SK-N-SH treated with all-trans-retinoic acid at 6 μM for 48 hours (cell line): Measurements from ENCODE around the gene PTPN12.

Experiments
- ATAC-seq: fragments of 200-7000 bp; cut with Tn5 transposase; 3 replicates; pipeline ENCODE4 v1.9.1; 2020; ENCODE audit warnings: mild to moderate bottlenecking, moderate library complexity
- BACH2 ChIP-seq: fragments of 250-450 bp; sonication (Bioruptor Pico); IDR thresholded peaks from 2 replicates; pipeline ENCODE4 v1.9.0; 2021; ENCODE audit warnings: mild to moderate bottlenecking, borderline replicate concordance
- CSDC2 ChIP-seq: fragments of 250-450 bp; sonication (Bioruptor Pico); IDR thresholded peaks from 2 replicates; pipeline ENCODE4 v1.5.0; 2020; ENCODE audit warnings: mild to moderate bottlenecking, moderate library complexity
- ESRRG ChIP-seq: fragments of 250-450 bp; sonication (Bioruptor Pico); IDR thresholded peaks from 2 replicates; pipeline ENCODE4 v1.6.1; 2021; ENCODE audit warnings: mild to moderate bottlenecking
- GLIS3 ChIP-seq: fragments of 250-450 bp; sonication (Bioruptor Pico); IDR thresholded peaks from 2 replicates; pipeline ENCODE4 v1.5.0; 2020; ENCODE audit warnings: mild to moderate bottlenecking, moderate library complexity
- ISL1 ChIP-seq: fragments of 250-450 bp; sonication (Bioruptor Pico); IDR thresholded peaks from 2 replicates; pipeline ENCODE4 v2.1.2; 2022; ENCODE audit warnings: mild to moderate bottlenecking, moderate library complexity
- OSR1 ChIP-seq: fragments of 250-450 bp; sonication (Bioruptor Pico); IDR thresholded peaks from 2 replicates; pipeline ENCODE4 v1.8.0; 2022; ENCODE audit warnings: moderate library complexity, mild to moderate bottlenecking, inconsistent platforms
- PPARA ChIP-seq: fragments of 250-450 bp; sonication (Bioruptor Pico); IDR thresholded peaks from 2 replicates; pipeline ENCODE4 v1.5.0; 2020; ENCODE audit warnings: mild to moderate bottlenecking, borderline replicate concordance
- RARB ChIP-seq: fragments of 250-450 bp; sonication (Bioruptor Pico); IDR thresholded peaks from 2 replicates; pipeline ENCODE4 v1.8.0; 2021; ENCODE audit warnings: mild to moderate bottlenecking, moderate library complexity
- SNAI2 ChIP-seq: fragments of 250-450 bp; sonication (Bioruptor Pico); IDR thresholded peaks from 2 replicates; pipeline ENCODE4 v1.5.0; 2020; ENCODE audit warnings: mild to moderate bottlenecking, moderate library complexity
- TCF4 ChIP-seq: fragments of 250-450 bp; sonication (Bioruptor Pico); IDR thresholded peaks from 2 replicates; pipeline ENCODE4 v1.8.0; 2021; ENCODE audit warnings: mild to moderate bottlenecking, moderate library complexity, borderline replicate concordance
- TOX ChIP-seq: fragments of 250-450 bp; sonication (Bioruptor Pico); IDR thresholded peaks from 2 replicates; pipeline ENCODE4 v1.8.0; 2021; ENCODE audit warnings: mild to moderate bottlenecking, moderate library complexity, borderline replicate concordance
- ZC3H10 ChIP-seq: fragments of 250-450 bp; sonication (Bioruptor Pico); IDR thresholded peaks from 2 replicates; pipeline ENCODE4 v1.5.1; 2021; ENCODE audit warnings: mild to moderate bottlenecking, moderate library complexity
- ZFP3 ChIP-seq: fragments of 250-450 bp; sonication (Bioruptor Pico); IDR thresholded peaks from 2 replicates; pipeline ENCODE4 v1.5.0; 2020; ENCODE audit warnings: mild to moderate bottlenecking, moderate library complexity
- ZFP30 ChIP-seq: fragments of 450-650 bp; formaldehyde crosslinking; IDR thresholded peaks from 2 replicates; pipeline ENCODE4 v1.5.0; 2022; ENCODE audit warnings: mild to moderate bottlenecking, moderate library complexity
- ZNF565 ChIP-seq: fragments of 450-650 bp; formaldehyde crosslinking; conservative IDR thresholded peaks from 2 replicates; pipeline ENCODE4 v1.5.0; 2020; ENCODE audit warnings: low read depth, mild to moderate bottlenecking, moderate library complexity
- ZNF70 ChIP-seq: fragments of 450-650 bp; formaldehyde crosslinking; IDR thresholded peaks from 2 replicates; pipeline ENCODE4 v1.5.0; 2020; ENCODE audit warnings: mild to moderate bottlenecking, moderate library complexity
- ZNF8 ChIP-seq: fragments of 450-650 bp; formaldehyde crosslinking; IDR thresholded peaks from 2 replicates; pipeline ENCODE4 v1.5.0; 2020; ENCODE audit warnings: mild to moderate bottlenecking, moderate library complexity
- TF ChIP-seq, protein P1 (sequence below): fragments of 250-450 bp; sonication (Bioruptor Pico); IDR thresholded peaks from 2 replicates; pipeline ENCODE4 v1.5.1; 2020; ENCODE audit warnings: low read depth, mild to moderate bottlenecking, moderate library complexity
- TF ChIP-seq, protein P2 (sequence below): fragments of 250-450 bp; sonication (Bioruptor Pico); IDR thresholded peaks from 2 replicates; pipeline ENCODE4 v1.5.1; 2021; ENCODE audit warnings: mild to moderate bottlenecking, moderate library complexity
- TF ChIP-seq, protein P3 (sequence below): fragments of 250-450 bp; sonication (Bioruptor Pico); IDR thresholded peaks from 2 replicates; pipeline ENCODE4 v1.8.0; 2020; ENCODE audit warnings: mild to moderate bottlenecking, moderate library complexity, borderline replicate concordance
- TF ChIP-seq, protein P4 (sequence below): fragments of 250-450 bp; sonication (Bioruptor Pico); IDR thresholded peaks from 2 replicates; pipeline ENCODE4 v1.5.0; 2020; ENCODE audit warnings: mild to moderate bottlenecking, moderate library complexity

The PTPN12 gene

DNA sequence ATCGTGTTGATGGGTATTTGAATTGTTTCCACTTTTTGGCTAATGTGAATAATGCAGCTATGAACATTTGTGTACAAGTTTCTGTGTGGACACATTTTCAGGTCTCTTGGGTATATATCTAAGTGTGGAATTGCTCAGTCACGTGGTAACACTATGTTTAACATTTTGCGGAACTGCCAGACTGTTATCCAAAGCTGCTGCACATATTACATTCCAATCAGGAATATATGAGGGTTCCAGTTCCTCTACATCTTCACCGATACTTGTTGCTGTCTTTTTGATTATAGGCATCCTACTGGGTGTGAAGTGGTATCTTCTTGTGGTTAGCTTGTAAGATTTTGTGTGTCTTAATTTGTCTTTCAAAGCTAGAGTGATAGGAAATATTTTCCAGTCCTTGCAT, 6.8 kb downstream of the PTPN12 start (continued):
- TF ChIP-seq, protein P1, sequence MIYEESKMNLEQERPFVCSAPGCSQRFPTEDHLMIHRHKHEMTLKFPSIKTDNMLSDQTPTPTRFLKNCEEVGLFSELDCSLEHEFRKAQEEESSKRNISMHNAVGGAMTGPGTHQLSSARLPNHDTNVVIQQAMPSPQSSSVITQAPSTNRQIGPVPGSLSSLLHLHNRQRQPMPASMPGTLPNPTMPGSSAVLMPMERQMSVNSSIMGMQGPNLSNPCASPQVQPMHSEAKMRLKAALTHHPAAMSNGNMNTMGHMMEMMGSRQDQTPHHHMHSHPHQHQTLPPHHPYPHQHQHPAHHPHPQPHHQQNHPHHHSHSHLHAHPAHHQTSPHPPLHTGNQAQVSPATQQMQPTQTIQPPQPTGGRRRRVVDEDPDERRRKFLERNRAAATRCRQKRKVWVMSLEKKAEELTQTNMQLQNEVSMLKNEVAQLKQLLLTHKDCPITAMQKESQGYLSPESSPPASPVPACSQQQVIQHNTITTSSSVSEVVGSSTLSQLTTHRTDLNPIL (CRISPR knock-in tag) = no peak
- no peak for TF ChIP-seq GLIS3 (CRISPR knock-in tag)
- TF ChIP-seq ESRRG (CRISPR knock-in tag) = no peak
- no peak for TF ChIP-seq TOX (CRISPR knock-in tag)
- TF ChIP-seq RARB (CRISPR knock-in tag) = no peak

DNA sequence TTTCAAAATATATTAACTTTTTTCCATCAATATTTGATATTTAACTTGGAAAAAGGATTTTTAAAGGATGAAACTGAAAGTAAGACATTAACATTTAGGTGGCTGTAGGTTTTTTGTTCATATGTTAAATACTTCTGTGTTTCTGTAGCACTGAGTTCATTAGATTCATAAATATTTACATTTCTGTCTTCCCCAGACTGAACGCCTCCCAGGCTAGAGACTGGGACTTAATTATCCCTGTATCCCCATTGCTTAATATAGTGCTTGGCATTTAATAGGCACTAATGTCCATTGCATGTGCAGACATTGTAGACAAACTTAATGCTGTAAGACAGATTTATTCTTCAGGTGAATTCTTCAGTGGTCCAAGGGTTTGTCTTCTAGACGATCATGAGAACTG, 7.4 kb downstream of the PTPN12 start:
- no peak for ATAC-seq

DNA sequence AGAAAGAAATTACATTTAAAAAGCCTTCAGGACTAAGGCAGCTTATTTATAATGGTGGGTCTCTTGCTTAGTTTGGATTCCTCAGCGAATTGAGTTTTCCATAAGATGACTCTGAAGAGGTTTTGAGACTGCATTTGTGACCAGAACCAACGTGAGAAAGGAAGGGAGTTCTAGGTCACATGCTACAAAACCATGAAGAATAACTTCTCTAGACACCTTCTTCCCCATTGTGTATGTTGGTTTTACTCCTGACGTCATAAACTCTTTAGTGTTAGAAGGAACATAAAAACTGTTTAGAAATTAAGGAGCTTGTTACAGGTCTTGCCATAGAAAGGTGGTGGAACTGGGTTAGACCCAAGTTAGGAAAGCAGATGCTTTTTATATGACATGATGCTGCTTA, 11.1 kb downstream of the PTPN12 start:
- no peak for ATAC-seq
- TF ChIP-seq GLIS3 (CRISPR knock-in tag) (no peak), SNAI2 (CRISPR knock-in tag) (no peak), ZNF565 (CRISPR knock-in tag) (no peak)

More for the DNA sequence above, 7.4 kb downstream of the PTPN12 start:
- TF ChIP-seq PPARA (CRISPR knock-in tag) (no peak), ZNF70 (CRISPR knock-in tag) (no peak)
- TF ChIP-seq, protein P2, sequence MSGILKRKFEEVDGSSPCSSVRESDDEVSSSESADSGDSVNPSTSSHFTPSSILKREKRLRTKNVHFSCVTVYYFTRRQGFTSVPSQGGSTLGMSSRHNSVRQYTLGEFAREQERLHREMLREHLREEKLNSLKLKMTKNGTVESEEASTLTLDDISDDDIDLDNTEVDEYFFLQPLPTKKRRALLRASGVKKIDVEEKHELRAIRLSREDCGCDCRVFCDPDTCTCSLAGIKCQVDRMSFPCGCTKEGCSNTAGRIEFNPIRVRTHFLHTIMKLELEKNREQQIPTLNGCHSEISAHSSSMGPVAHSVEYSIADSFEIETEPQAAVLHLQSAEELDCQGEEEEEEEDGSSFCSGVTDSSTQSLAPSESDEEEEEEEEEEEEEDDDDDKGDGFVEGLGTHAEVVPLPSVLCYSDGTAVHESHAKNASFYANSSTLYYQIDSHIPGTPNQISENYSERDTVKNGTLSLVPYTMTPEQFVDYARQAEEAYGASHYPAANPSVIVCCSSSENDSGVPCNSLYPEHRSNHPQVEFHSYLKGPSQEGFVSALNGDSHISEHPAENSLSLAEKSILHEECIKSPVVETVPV (CRISPR knock-in tag) = no peak
- TF ChIP-seq, protein P3, sequence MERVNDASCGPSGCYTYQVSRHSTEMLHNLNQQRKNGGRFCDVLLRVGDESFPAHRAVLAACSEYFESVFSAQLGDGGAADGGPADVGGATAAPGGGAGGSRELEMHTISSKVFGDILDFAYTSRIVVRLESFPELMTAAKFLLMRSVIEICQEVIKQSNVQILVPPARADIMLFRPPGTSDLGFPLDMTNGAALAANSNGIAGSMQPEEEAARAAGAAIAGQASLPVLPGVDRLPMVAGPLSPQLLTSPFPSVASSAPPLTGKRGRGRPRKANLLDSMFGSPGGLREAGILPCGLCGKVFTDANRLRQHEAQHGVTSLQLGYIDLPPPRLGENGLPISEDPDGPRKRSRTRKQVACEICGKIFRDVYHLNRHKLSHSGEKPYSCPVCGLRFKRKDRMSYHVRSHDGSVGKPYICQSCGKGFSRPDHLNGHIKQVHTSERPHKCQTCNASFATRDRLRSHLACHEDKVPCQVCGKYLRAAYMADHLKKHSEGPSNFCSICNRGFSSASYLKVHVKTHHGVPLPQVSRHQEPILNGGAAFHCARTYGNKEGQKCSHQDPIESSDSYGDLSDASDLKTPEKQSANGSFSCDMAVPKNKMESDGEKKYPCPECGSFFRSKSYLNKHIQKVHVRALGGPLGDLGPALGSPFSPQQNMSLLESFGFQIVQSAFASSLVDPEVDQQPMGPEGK (CRISPR knock-in tag) = no peak

DNA sequence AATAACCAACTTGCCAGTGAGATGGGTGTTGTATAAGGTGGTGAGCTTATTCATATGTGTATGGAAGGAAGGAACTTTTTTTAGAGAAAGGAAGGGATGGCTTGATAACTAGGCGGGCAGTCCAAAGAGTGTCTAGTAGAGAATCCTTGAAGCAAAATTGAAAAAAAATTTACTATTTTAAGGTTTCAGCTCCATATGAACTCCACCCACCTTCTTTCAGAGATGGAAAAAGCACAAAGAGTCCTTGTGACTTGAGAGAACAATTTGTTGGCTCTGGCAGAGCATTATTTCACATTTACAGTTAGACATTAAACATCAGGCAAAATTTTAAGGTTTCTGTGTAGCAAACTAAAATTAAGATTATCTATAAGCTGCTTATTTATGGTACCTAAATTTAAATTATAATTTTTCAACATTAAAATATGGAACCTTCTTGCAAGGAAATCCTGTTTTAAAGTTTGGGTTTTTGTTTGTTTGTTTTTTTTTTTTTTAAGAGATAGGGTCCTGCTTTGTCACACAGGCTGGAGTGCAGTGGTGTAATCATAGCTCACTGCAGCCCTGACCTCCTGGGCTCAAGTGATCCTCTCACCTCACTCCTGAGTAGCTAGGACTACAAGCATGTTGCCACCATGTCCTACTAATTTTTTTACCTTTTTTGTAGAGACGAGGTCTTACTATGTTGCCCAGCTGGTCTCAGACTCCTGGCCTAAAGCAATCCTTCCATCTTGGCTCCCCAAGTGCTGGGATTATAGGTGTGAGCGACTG, 12.2 kb downstream of the PTPN12 start:
- ATAC-seq = no peak
- TF ChIP-seq ISL1 (CRISPR knock-in tag) (no peak), ZNF70 (CRISPR knock-in tag) (no peak), SNAI2 (CRISPR knock-in tag) (no peak), RARB (CRISPR knock-in tag) (no peak), GLIS3 (CRISPR knock-in tag) (no peak), ZFP3 (no peak), BACH2 (CRISPR knock-in tag) (no peak), ZC3H10 (CRISPR knock-in tag) (no peak), ZNF8 (CRISPR knock-in tag) (no peak), ZFP30 (CRISPR knock-in tag) (no peak), TCF4 (no peak), CSDC2 (CRISPR knock-in tag) (no peak), PPARA (CRISPR knock-in tag) (no peak), ESRRG (CRISPR knock-in tag) (no peak), OSR1 (CRISPR knock-in tag) (no peak), ZNF565 (CRISPR knock-in tag) (no peak)
- TF ChIP-seq, protein P3 (CRISPR knock-in tag) = no peak
- TF ChIP-seq, protein P4, sequence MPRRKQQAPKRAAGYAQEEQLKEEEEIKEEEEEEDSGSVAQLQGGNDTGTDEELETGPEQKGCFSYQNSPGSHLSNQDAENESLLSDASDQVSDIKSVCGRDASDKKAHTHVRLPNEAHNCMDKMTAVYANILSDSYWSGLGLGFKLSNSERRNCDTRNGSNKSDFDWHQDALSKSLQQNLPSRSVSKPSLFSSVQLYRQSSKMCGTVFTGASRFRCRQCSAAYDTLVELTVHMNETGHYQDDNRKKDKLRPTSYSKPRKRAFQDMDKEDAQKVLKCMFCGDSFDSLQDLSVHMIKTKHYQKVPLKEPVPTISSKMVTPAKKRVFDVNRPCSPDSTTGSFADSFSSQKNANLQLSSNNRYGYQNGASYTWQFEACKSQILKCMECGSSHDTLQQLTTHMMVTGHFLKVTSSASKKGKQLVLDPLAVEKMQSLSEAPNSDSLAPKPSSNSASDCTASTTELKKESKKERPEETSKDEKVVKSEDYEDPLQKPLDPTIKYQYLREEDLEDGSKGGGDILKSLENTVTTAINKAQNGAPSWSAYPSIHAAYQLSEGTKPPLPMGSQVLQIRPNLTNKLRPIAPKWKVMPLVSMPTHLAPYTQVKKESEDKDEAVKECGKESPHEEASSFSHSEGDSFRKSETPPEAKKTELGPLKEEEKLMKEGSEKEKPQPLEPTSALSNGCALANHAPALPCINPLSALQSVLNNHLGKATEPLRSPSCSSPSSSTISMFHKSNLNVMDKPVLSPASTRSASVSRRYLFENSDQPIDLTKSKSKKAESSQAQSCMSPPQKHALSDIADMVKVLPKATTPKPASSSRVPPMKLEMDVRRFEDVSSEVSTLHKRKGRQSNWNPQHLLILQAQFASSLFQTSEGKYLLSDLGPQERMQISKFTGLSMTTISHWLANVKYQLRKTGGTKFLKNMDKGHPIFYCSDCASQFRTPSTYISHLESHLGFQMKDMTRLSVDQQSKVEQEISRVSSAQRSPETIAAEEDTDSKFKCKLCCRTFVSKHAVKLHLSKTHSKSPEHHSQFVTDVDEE = no peak
